Measurements from ENCODE around the gene CD3E. TPM values are rescaled to one million over a fixed set of nuclear protein-coding genes. Genes with fewer than 3 reads are reported as not detected.
"Not testable (repeated sequence)": the region's sequence is repeated elsewhere in the genome, so short reads cannot be mapped to it uniquely, and the experiment has no call there.

The CD3E gene
- total RNA-seq, 1 donor from 2014 or later, result not detected

- Mint-ChIP-seq H3K27me3 (ENCODE audit: low read depth) (peaks cover 58% of the 10 kb centered on the region), H3K9me3 (no peaks in the 10 kb centered on the region), H3K4me3 (no peak overlapping the region), H3K27ac (no peak overlapping the region), H3K4me1 (no peaks in the 10 kb centered on the region), H3K36me3 (no peaks in the 10 kb centered on the region)
- TF ChIP-seq CTCF (IDR thresholded peaks at IDR 0.05; ENCODE audit: unreplicated experiment), result no peak
- DNase-seq (ENCODE audit: low spot score in 2 of 2, unreplicated experiment in 2 of 2), result no peak
Observed at GRCh38 chr11:118301600-118302195, 2.8 kb upstream of the CD3E start.

GRCh38 chr11:118304227-118304567, 333 bp upstream of the CD3E start:
- no peak for DNase-seq (ENCODE audit: low spot score in 2 of 2, unreplicated experiment in 2 of 2)
- peaks cover 65% of the 10 kb centered on the region for H3K27me3 Mint-ChIP-seq (ENCODE audit: low read depth)
- no peaks in the 10 kb centered on the region for H3K9me3 Mint-ChIP-seq
- no peaks in the 10 kb centered on the region for H3K4me1 Mint-ChIP-seq
- no peaks in the 10 kb centered on the region for H3K36me3 Mint-ChIP-seq
- H3K27ac Mint-ChIP-seq, result no peak overlapping the region
- H3K4me3 Mint-ChIP-seq, result no peak overlapping the region
- TF ChIP-seq CTCF (IDR thresholded peaks at IDR 0.05; ENCODE audit: unreplicated experiment), result no peak

GRCh38 chr11:118305726-118306125, 1.2 kb downstream of the CD3E start:
- no peak overlapping the region for H3K27ac Mint-ChIP-seq
- no peaks in the 10 kb centered on the region for H3K9me3 Mint-ChIP-seq
- no peak overlapping the region for H3K4me3 Mint-ChIP-seq
- DNase-seq (ENCODE audit: low spot score in 2 of 2, unreplicated experiment in 2 of 2), result no peak
- TF ChIP-seq CTCF (IDR thresholded peaks at IDR 0.05; ENCODE audit: unreplicated experiment), result no peak
- H3K27me3 Mint-ChIP-seq (ENCODE audit: low read depth), result peaks cover 58% of the 10 kb centered on the region
- H3K4me1 Mint-ChIP-seq, result no peaks in the 10 kb centered on the region
- no peaks in the 10 kb centered on the region for H3K36me3 Mint-ChIP-seq

- H3K4me3 Mint-ChIP-seq, result no peak overlapping the region
- no peaks in the 10 kb centered on the region for H3K9me3 Mint-ChIP-seq
- H3K27me3 Mint-ChIP-seq (ENCODE audit: low read depth), result peaks cover 56% of the 10 kb centered on the region
- TF ChIP-seq CTCF (IDR thresholded peaks at IDR 0.05; ENCODE audit: unreplicated experiment), result no peak
- H3K27ac Mint-ChIP-seq, result no peak overlapping the region
- H3K36me3 Mint-ChIP-seq, result no peaks in the 10 kb centered on the region
- no peaks in the 10 kb centered on the region for H3K4me1 Mint-ChIP-seq
- DNase-seq (ENCODE audit: low spot score in 2 of 2, unreplicated experiment in 2 of 2), result no peak
Observed at GRCh38 chr11:118306556-118306955, 2.0 kb downstream of the CD3E start.

GRCh38 chr11:118308995-118309528, 4.5 kb downstream of the CD3E start:
- DNase-seq (ENCODE audit: low spot score in 2 of 2, unreplicated experiment in 2 of 2); H3K4me3 Mint-ChIP-seq; H3K36me3 Mint-ChIP-seq; H3K9me3 Mint-ChIP-seq; H3K27ac Mint-ChIP-seq; H3K4me1 Mint-ChIP-seq: not testable (repeated sequence)
- H3K27me3 Mint-ChIP-seq (ENCODE audit: low read depth), result peaks cover 57% of the 10 kb centered on the region

GRCh38 chr11:118310271-118310670, 5.7 kb downstream of the CD3E start:
- H3K4me3 Mint-ChIP-seq, result no peak overlapping the region
- no peak for DNase-seq (ENCODE audit: low spot score in 2 of 2, unreplicated experiment in 2 of 2)
- TF ChIP-seq CTCF (IDR thresholded peaks at IDR 0.05; ENCODE audit: unreplicated experiment), result no peak
- H3K27ac Mint-ChIP-seq, result no peak overlapping the region
- peaks cover 66% of the 10 kb centered on the region for H3K27me3 Mint-ChIP-seq (ENCODE audit: low read depth)
- no peaks in the 10 kb centered on the region for H3K9me3 Mint-ChIP-seq
- peaks cover 1% of the 10 kb centered on the region for H3K4me1 Mint-ChIP-seq
- H3K36me3 Mint-ChIP-seq, result no peaks in the 10 kb centered on the region
